GM21576 (cell line): Measurements from ENCODE around the gene ATP6V0E1.
"Not testable (repeated sequence)": the region's sequence is repeated elsewhere in the genome, so short reads cannot be mapped to it uniquely, and the experiment has no call there.

Experiments
- ATAC-seq: cut with Tn5 transposase; IDR thresholded peaks from one replicate; pipeline ENCODE4 v1.9.1; 2021; ENCODE audit warnings: mild to moderate bottlenecking, moderate library complexity; ENCODE audit not compliant: unreplicated experiment

Gene ATP6V0E1

DNA sequence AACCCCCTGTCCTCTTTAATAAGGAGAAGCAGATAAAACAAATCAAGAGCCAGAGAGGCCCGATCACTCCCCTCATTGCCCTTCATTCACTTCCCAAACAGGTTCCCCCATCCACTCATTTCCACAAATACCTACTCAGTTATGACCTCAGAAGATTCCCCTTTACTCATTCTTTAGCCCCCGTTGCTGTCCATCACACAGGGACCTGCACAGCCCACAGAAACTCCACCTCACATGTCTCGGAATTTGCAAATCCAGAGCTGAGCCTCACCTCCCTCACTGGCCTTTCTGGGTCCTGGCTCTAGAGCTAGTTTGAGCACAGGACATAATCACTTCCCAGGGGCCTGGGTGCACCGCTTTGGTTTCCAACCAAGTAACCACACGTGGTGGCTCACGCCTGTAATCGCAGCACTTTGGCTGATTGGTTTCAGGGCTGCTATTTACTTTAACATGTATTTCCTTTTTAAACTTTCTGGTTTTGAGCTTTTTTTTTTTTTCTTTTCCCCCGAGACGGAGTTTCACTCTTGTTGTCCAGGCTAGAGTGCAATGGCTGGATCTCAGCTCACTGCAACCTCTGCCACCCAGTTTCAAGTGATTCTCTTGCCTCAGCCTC, 17.8 kb downstream of the ATP6V0E1 start:
- peak; percentile 79 for ATAC-seq

DNA sequence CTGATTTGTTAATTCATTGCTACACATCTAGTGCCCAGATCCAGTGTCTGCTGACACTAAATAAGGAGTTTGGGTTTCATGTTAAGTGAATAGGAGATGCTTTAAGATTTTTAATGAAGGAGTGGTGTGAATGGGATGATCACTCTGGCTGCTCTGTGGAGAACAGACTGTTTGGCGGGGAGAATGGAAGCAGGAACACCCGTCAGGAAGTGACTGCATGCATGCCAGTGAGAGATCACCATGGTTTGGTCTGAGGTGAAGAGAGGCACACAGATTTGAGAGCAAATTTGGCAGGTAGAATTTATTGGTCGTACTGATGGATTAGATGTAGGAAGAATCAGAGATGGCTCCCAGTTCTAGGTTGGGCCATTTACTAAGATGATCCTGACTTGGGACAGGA, 19.8 kb downstream of the ATP6V0E1 start:
- no peak for ATAC-seq

DNA sequence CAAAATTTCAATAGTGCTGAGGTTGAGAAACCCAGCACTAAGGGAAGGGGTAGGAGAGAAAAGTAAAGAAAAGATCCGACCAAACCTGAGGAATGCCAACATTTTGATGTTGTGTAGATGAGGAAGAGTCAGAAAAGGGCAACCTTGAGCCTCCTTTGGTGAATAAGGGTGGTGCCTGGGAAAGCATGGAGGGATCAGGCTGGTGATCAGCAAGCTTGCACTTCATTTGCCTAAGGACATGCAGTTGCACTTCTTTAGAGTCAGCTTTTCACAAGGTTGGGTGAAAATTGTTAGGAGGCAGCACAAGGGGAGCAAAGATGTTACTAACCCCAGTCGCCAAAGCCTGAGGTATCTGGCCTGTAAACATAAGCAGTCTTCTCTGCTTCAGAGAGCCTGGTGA, 20.4 kb downstream of the ATP6V0E1 start:
- ATAC-seq, result no peak

DNA sequence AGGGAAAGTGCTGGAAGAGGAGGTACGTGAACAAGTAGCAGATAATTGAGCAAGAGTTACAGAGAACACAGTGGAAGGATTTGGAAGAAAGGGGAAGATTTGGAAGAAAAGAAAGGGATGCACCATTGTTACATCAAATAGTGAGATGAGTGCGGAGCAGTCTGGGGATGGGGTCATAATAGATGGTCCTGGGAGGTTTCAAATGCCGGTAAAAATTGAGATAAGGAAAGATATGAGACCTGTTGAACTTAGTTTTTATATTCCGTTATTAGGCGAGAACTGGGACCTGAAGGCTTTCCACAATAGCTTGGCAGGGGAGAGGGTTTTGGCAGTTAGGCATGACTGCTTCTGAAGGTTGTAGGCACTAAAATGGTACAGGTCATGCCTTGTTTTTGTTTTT, 20.9 kb downstream of the ATP6V0E1 start:
- ATAC-seq, result no peak

DNA sequence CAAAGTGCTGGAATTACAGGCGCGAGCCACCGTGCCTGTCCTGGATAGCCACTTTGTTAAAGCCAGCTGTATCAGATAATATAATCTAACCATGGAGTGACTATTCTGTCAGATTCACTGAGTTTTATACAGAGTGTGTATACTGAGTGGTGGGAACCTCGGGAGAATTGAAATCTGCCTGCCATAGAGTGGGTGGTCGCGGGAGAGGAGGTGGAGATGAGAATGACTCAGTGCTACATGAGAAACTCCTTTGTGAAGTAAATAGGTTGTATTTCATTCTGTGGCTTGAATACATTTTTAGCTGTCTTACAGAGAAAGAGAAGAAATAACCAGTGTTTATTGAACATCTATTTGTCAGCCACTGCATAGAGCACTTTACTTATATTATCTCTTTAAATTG, 26.4 kb downstream of the ATP6V0E1 start:
- ATAC-seq, result no peak

DNA sequence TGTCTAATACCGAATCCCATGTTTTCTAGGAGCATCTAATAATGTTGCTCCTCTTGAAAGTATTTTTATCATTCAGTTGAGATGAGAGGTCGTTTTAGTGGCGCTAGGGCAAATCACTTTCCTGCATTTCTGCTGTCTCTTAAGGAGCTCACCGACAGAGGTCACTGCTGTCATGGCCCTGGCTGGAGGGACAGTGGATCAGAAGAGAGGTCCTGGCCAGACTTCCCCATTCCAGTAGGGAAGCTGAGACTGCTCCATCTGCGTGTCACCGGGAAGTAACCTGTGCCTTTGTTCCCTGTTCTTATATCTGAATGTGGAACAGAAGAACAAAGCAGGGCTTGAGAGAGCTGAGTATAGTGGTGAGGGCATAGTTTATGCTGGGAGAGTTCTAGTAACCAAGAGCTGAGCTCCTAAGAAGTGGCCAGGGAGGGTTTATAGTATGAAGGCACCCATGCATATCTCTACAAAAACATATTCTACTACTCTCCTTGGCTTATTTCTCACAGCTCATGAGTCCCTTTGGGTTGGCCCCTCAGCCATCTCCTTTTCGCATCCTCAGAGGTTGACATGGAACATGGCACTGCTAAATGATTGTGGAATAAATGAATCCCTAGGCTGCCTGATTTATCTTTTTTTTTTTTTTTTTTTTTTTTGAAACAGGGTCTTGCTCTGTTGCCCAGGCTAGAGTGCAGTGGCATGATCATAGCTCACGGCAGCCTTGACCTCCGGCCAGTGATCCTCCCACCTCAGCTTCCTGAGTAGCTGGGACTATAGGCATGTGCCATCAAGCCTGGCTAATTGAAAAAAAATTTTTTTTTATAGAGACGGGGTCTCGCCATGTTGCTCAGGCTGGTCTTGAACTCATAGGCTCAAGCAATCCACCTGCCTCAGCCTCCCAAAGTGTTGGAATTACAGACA, 27.2 kb downstream of the ATP6V0E1 start:
- no peak for ATAC-seq

DNA sequence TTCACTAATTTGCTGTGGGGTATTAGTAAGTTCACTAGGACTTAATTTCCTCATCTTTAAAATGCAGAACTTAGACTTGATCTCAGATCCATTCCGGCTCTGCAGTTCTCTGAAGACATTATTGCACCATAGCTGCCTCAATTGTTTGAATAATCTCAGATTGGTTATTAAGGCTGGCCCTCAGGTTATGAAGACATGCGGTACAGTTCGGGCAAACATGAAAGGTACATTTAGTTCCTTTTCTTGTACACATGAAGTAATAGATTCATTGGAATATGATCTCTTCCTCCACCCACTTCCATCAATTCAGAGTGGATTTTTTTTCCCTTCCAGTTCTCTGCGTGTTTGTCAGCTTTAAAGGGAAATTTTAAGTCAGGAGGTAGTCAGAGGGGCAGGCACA, 28.0 kb downstream of the ATP6V0E1 start:
- ATAC-seq, result no peak

DNA sequence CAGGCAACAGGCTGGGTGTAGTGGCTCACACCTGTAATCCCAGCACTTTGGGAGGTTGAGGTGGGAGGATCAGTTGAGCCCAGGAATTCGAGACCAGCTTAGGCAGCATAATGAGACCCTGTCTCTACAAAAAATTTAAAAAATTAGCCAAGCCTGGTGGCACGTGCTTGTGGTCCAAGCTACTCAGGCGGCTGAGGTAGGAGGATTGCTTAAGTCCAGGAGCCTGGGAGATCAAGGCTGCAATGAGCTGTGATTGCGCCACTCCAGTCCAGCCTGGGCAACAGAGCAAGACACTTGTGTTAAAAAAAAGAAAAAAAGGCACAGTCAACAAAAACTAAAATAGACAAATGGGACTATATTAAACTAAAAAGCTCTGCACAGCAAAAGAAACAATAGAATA, 29.3 kb downstream of the ATP6V0E1 start:
- ATAC-seq, result no peak

DNA sequence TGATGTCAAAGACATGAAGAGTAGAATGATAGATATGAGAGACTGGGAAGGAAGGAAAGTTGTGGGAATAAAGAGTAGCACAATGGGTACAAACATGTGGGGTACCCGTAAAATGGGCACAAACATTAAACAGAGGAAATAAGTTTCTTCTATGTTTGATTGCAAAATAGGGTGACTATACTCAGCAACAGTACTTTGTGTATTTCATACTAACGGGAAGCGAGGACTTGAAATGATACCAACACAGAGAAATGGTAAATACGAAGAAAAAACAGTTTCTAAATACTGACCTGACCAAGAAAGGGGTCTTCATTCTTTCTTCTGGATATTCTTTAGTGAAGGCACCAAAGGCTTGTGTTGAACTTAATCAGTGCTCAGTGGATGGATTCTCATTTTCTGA, 31.1 kb downstream of the ATP6V0E1 start:
- ATAC-seq, result no peak

DNA sequence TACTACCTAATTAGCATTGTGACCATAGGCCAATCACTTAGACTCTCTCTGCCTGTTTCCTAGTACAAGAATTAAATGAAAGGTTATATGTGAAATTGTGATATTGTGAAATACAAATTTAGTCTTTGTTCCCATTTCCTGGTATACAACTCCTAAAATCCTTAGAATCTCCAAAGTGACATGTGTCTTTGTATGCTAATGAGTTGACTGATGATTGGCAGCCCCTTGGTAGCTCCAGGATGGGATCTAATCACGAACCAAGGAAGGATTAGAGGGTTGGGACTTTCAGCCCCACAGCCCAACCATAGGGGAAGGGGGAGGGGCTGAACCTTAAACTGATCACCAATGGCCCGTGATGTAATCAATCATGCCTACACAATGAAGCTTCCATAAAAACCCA, 31.6 kb downstream of the ATP6V0E1 start:
- no peak for ATAC-seq

DNA sequence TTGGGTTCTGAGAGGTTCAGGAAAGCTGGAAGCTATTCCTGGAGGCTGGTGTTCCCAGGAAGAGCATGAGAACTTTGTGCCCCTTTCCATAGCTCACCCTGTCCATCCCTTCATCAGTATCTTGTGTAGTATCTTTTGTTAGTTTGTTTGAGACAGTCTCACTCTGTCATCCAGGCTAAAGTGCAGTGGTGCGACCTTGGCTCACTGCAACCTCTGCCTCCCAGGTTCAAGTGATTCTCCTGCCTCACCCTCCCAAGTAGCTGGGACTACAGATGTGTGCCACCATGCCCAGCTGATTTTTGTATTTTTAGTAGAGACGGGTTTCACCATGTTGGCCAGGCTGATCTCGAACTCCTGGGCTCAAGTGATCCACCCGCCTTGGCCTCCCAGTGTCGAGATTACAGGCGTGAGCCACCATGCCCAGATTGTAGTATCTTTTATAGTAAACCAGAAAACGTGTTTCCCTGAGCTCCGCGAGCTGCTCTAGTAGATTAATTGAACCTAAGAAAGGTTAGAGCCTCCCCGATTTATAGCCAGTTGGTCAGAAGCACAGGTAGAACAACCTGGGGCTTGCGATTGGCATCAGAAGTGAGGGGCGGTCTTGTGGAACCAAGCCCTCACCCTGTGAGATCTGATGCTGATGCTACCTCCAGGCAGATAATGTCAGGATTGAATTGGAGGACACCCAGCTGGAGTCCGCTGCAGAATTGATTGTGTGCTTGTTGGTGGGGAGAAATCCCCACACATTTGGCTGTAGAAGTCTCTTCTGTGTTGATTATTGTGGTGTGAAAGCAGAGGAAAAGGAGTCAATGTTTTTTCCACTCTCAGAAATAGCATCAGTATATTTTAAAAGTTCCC, 32.3 kb downstream of the ATP6V0E1 start:
- ATAC-seq, result no peak

DNA sequence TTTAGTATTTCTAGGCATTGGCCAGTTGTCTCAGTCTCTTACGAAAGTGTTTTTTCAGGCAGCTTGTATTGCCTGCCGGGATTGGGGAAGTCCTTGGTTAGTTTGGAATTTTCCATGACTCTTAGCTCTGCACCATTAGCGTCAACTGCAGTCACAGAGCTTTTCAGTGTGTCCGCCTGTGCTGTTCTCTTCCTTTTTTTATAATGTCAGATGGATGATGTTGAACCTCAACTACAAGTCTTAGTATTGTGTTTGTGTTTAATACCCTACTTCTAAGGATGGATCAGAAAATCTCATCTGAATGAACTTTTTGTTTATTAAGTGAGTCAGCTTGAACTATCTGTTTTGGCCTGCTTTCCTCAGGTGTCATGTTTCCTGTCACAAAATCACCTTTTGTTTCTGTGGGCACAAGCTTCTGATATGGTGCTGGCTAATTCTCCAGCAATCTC, 33.1 kb downstream of the ATP6V0E1 start:
- ATAC-seq, result no peak

DNA sequence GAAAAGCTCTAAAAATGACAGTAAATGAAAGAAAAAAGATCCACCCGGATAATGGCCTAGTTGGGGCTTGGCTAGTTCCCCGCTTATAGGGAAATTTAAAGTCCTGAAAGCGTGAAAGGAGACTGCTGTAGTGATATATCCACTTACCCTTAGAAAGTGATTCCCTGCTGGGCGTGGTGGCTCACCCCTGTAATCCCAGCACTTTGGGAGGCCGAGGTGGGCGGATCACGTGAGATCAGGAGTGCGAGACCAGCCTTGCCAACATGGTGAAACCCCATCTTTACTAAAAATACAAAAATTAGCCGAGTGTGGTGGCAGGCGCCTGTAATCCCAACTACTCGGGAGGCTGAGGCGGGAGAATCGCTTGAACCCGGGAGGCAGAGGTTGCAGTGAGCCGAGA, 33.5 kb downstream of the ATP6V0E1 start:
- ATAC-seq, result not testable (repeated sequence)

DNA sequence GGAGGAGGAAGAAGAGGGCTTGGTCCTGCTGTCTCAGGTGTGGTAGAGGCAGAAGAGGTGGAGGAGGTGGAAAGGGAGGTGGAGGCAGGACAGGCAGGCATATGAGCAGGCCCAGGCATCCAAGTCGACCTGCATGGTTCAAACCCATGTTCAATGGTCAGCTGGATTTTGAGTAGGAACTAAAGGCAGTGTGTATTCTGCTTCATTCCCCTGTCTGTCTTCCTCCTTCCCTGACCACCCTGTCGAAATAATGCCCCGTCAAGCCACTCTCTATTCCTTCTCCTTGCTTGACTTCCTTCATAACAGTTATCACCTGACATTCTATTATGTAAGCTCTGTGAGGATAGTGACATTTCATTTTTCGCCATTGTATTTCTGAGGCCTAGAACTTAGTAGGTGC, 34.8 kb downstream of the ATP6V0E1 start:
- no peak for ATAC-seq

DNA sequence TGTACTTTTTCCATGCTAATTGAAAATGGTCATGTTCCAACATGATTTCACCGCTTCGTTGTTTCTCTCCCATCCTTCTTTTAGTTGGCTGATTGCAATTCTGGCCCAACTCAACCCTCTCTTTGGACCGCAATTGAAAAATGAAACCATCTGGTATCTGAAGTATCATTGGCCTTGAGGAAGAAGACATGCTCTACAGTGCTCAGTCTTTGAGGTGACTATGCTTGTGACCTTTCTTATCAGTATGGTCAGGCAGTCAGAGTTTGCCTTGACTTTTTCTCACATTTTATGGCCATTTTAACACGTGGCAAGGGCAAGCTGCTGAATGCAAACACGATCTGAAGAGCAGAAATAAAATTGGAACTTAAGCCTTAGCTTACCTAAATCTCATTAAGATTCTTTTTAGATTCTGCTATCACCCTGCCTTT, 36.6 kb downstream of the ATP6V0E1 start:
- ATAC-seq, result no peak

DNA sequence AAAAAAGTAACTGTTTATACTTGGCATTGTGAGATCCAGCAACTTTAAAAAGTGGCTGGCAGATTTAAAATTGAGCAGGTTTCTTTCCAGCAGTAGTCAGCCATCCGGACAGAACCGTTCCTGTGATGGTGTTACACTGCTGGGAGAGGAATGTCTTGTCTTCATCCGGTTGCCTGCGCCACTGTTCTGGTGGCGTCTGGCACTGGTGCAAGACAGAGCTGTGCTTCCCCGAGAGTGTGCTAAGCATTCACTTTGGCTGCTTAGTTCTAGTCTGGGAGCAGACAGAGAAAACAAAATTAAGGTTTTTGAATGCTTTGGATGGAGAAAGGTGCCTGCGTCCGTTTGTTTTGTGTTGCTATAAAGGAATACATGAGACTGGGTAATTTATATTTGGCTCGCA, 37.1 kb downstream of the ATP6V0E1 start:
- ATAC-seq, result no peak

DNA sequence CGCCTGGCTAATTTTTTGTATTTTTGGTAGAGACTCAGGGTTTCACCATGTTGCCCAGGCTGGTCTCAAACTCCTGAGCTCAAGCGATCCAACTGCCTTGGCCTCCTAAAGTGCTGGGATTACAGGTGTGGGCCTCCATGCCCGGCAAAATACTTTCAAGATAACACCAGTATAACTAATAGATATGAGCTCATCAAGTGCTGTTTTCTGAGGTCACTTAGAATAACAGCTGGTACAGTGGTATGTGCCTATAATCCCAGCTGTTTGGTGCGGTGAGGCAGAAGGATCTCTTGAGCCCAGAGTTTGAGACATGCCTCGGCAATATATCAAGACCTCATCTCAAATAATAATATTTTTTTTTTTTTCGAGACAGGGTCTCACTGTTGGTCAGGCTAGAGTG, 42.1 kb downstream of the ATP6V0E1 start:
- no peak for ATAC-seq

DNA sequence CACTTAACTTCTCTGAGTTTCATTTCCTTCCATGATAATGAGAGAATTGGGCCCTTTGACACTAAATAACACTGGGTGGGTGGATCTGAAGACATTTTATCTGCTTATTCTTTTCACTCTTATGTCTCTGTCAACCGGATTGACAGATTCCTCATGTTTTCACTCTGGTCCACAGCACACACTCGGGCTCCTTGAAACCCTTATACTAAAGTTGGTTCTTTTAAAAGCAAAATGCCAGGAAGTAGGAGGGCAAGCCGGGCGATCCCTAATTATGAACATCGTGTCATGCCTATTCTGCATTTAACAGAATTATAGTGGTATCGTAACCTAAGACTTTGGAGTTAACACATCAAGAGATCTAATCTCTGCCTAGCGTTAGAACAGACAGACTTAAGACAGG, 44.3 kb downstream of the ATP6V0E1 start:
- ATAC-seq, result no peak

DNA sequence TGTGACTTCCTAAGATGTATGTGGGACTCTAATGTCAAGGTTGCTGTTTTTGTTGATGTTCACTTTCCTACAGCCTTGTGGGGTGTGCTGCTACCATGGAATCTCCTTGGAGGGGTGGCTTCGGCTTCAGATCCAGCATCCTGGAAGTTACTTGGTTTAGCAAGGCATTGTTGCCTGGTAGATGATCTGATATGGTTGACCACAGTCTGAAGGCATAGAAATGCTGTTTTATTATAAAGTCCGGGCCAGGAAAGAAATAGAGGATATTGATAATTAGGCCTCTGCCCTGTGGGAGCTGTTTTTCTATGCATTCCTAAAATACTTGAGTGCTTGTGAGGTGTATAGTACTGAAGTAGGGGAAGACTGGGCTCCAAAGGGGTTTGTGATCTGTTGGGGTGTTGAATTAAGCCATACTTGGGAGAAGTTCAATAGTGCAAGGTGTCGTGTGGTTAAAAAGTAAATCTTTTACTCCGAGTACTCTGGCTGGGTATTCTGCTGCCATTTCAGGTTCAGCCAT, 45.3 kb downstream of the ATP6V0E1 start:
- ATAC-seq, result no peak

DNA sequence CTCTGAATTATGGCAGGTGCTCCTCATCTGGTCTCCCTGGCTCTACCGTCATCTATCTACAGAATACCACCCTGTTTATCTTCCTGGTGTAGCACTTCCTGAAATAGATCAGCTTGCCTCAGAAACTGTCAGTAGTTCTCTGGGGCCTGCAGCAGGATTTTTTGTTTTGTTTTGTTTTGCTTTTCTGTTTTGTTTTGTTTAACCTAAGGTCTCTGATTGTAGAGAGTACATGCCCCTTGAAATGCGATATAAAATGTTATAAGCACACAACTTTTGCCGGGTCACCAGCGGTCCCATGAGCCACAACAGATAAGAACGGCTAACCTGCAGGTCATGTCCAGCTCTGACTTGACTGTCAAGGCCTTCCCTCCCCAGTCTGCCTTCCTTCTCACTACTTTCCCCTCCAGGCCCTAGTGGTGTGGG, 45.9 kb downstream of the ATP6V0E1 start:
- peak; percentile 45 for ATAC-seq

DNA sequence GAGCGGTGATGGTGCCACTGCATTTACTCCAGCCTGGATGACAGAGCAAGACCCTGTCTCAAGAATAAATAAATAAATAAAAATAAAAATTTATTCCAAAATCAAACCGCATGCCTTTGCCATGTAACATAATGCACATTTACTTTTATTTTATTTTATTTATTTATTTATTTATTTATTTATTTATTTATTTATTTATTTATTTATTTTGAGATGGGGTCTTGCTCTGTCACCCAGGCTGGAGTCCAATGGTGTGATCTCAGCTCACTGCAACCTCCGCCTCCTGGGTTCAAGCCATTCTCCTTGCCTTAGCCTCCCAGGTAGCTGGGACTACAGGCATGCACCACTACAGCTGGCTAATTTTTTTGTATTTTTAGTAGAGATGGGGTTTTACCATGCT, 48.5 kb downstream of the ATP6V0E1 start:
- ATAC-seq, result not testable (repeated sequence)
